ENCODE results near the gene SUPT3H.

The SUPT3H gene

GRCh38 chr6:45031601-45032000, 346.1 kb downstream of the SUPT3H start:
- in situ Hi-C loops (cut with HindIII; ENCODE audit: low sequenced_read_pairs) = no loop called here
- TF ChIP-seq CTCF (IDR thresholded peaks at IDR 0.05; ENCODE audit: low read depth, low read length, missing control alignments) = no peak
- no peak overlapping the region for H3K4me3 ChIP-seq (ENCODE audit: low read depth, low read length)
- DNase-seq (ENCODE audit: low read depth) = no peak

DNA sequence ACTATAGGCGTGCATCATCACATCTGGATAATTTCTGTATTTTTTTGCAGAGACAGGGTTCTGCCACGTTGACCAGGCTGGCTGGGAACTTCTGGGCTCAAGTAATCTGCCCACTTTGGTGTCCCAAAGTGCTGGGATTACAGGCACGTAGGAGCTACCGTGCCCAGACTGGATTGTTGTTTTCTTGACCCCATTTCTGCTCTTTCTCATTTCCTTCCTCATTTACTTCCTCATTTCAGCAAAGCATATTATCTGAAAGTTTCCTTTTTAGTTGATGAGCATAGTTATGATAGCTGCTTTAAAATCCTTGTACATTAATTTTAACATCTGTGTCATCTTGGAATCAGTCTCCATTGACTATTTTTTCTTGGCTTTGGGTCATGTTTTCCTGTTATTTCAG, 350.6 kb downstream of the SUPT3H start:
- in situ Hi-C loops (cut with HindIII; ENCODE audit: low sequenced_read_pairs) = no loop called here
- TF ChIP-seq CTCF (IDR thresholded peaks at IDR 0.05; ENCODE audit: low read depth, low read length, missing control alignments) = no peak
- H3K4me3 ChIP-seq (ENCODE audit: low read depth, low read length) = no peak overlapping the region
- DNase-seq (ENCODE audit: low read depth) = no peak

DNA sequence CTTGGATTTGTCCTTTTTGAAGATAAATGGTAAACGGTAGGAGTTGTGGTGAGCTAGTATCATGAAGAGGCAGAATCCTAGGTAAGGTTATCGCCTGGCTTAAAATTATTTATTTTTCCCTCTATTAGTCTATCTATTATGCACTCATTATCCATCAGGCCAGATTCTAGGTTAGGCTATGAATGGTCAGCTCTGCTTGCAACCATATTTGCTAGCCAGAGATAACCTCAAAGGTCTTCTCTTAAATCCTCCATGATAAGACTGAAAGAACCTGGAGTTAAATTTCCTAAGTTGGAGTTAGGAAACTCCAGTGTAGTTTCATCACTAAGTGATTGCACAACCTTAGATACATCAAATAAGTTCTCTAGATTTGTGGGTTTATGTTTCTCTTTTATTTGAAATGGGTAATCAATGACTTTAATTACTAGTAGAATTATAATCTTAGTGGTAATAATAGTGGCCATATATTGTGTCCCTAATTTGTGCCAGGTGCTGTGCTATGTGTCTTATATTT, 351.7 kb downstream of the SUPT3H start:
- no peak for DNase-seq (ENCODE audit: low read depth)
- in situ Hi-C loops (cut with HindIII; ENCODE audit: low sequenced_read_pairs) = no loop called here
- TF ChIP-seq CTCF (IDR thresholded peaks at IDR 0.05; ENCODE audit: low read depth, low read length, missing control alignments) = no peak
- H3K4me3 ChIP-seq (ENCODE audit: low read depth, low read length) = no peak overlapping the region

DNA sequence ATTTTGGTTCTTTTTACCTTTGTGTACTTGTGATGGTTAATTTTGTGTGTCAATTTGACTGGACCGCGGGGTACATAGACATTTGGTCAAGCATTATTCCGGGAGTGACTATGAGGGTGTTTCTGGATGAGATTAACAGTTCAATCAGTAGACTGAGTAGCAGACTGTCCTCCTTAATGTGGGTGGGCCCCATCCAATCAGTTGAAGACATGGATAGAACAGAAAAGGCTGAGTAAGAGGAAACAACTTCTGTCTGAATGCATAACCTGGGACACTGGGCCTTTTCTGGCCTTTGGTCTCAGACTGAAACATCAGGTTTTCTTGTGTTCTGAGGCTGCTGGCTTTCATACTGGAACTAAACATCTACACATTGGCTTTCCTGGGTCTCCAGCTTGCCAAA, 353.1 kb downstream of the SUPT3H start:
- H3K4me3 ChIP-seq (ENCODE audit: low read depth, low read length) = no peak overlapping the region
- no peak for DNase-seq (ENCODE audit: low read depth)
- in situ Hi-C loops (cut with HindIII; ENCODE audit: low sequenced_read_pairs) = no loop called here
- no peak for TF ChIP-seq CTCF (IDR thresholded peaks at IDR 0.05; ENCODE audit: low read depth, low read length, missing control alignments)

GRCh38 chr6:45021676-45022075, 356.1 kb downstream of the SUPT3H start:
- no peak overlapping the region for H3K4me3 ChIP-seq (ENCODE audit: low read depth, low read length)
- in situ Hi-C loops (cut with HindIII; ENCODE audit: low sequenced_read_pairs) = no loop called here
- DNase-seq (ENCODE audit: low read depth) = no peak
- TF ChIP-seq CTCF (IDR thresholded peaks at IDR 0.05; ENCODE audit: low read depth, low read length, missing control alignments) = no peak

GRCh38 chr6:45012687-45013086, 365.0 kb downstream of the SUPT3H start:
- no peak for DNase-seq (ENCODE audit: low read depth)
- no peak for TF ChIP-seq CTCF (IDR thresholded peaks at IDR 0.05; ENCODE audit: low read depth, low read length, missing control alignments)
- no peak overlapping the region for H3K4me3 ChIP-seq (ENCODE audit: low read depth, low read length)
- in situ Hi-C loops (cut with HindIII; ENCODE audit: low sequenced_read_pairs) = no loop called here

DNA sequence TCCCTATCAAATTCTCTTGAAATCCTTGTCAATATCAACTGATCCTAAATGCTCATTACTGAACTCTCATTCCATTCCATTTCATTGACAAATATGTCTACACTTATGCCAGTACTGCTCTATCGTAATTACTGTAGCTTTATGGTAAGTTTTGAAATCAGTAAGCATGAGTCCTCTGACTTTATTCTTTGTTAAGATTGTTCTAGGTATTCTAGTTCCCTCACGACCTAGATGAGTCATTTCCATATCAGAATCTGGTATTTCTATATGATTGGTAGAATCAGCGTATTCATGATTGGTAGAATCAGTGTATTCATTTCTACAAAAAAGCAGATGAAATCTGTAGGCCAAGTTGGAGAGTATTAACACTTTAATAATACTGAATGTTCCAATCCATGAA, 368.2 kb downstream of the SUPT3H start:
- H3K4me3 ChIP-seq (ENCODE audit: low read depth, low read length) = no peak overlapping the region
- TF ChIP-seq CTCF (IDR thresholded peaks at IDR 0.05; ENCODE audit: low read depth, low read length, missing control alignments) = no peak
- no peak for DNase-seq (ENCODE audit: low read depth)
- in situ Hi-C loops (cut with HindIII; ENCODE audit: low sequenced_read_pairs) = no loop called here

Data from astrocyte of the cerebellum (primary cell).